ENCODE data around the gene ITGB6. TPM values are rescaled to one million over a fixed set of nuclear protein-coding genes. Genes with fewer than 3 reads are reported as not detected.

The ITGB6 gene
- total and polyA plus RNA-seq, 10 of the 15 experiments (the other 5 are each of a cell fraction or from before 2014, with no cell fraction given): 0.04 TPM; not detected in 9

GRCh38 chr2:160053946-160054345 lies 146.1 kb downstream of the ITGB6 start:
- no peaks in the 10 kb centered on the region for H3K79me2 ChIP-seq (ENCODE audit: control insufficient read depth, insufficient read depth, low read length)
- no peak overlapping the region for H3K4me3 ChIP-seq
- intact Hi-C loops (cut with micrococcal nuclease; ENCODE audit: unreplicated experiment) (no loop called here), in situ Hi-C loops (cut with MboI) (no loop called here)
- 2% methylated on average over 2 of the region's 2 CpGs for WGBS (ENCODE audit: insufficient coverage, insufficient replicate concordance, low lambda C conversion rate, missing lambda C conversion rate)
- no peaks in the 10 kb centered on the region for H4K20me1 ChIP-seq (ENCODE audit: control insufficient read depth, insufficient read depth)
- H3K4me1 ChIP-seq (ENCODE audit: control insufficient read depth, insufficient read depth, low read length): no peaks in the 10 kb centered on the region
- TF ChIP-seq POLR2AphosphoS5 (IDR thresholded peaks at IDR 0.05; ENCODE audit: low read length) (no peak), HDAC6 (IDR thresholded peaks at IDR 0.05; ENCODE audit: unreplicated experiment) (no peak), NRF1 (conservative IDR thresholded peaks at IDR 0.05; ENCODE audit: low read depth, low read length) (no peak), MEF2B (IDR thresholded peaks at IDR 0.05; ENCODE audit: partially characterized antibody, poor library complexity, severe bottlenecking) (no peak), SMARCA5 (IDR thresholded peaks at IDR 0.05) (no peak), SMAD1 (IDR thresholded peaks at IDR 0.05; ENCODE audit: low read depth, partially characterized antibody) (no peak), MTA2 (IDR thresholded peaks at IDR 0.05; ENCODE audit: low read depth) (no peak), BCLAF1 (IDR thresholded peaks at IDR 0.05) (no peak), ZNF384 (IDR thresholded peaks at IDR 0.05; ENCODE audit: borderline replicate concordance, low read depth, low read length) (no peak)
- H3K27me3 ChIP-seq (replicated peaks in 1 of 2; ENCODE audit: control insufficient read depth in 2 of 2, insufficient read depth in 2 of 2, low read length in 1 of 2): no peaks in the 10 kb centered on the region; a peak in 2 of 4 replicates
- no peak overlapping the region for H2AFZ ChIP-seq (ENCODE audit: control insufficient read depth, low read depth, low read length)
- ATAC-seq (no peak), DNase-seq (ENCODE audit: low read depth, low spot score) (no peak), FAIRE-seq (no peak)
- H3K36me3 ChIP-seq (ENCODE audit: control insufficient read depth in 2 of 2, insufficient read depth in 2 of 2, low read length in 1 of 2): no peaks in the 10 kb centered on the region
- H3K9ac ChIP-seq (ENCODE audit: control insufficient read depth, insufficient read depth, low read length): no peak overlapping the region
- SMC1A ChIA-PET (ENCODE audit: uncharacterized antibody, unreplicated experiment): no interaction called here
- CTCF ChIA-PET: no interaction called here
- H3K4me2 ChIP-seq (ENCODE audit: control insufficient read depth, insufficient read depth): no peak overlapping the region
- H3K27ac ChIP-seq (ENCODE audit: control insufficient read depth, insufficient read depth): no peak overlapping the region
- RAD21 ChIA-PET (ENCODE audit: unreplicated experiment): no interaction called here
- no peaks in the 10 kb centered on the region for H3K9me3 ChIP-seq (replicated peaks; ENCODE audit: control insufficient read depth, insufficient read depth, low read length)
- POLR2A ChIA-PET: no interaction called here
- no TSS peak for BruUV-seq (replicated peaks)

All from GM12878 (cell line).